Tibial nerve (tissue), 4 donors: ENCODE measurements around the gene KCNK1. TPM values are rescaled to one million over a fixed set of nuclear protein-coding genes. Genes with fewer than 3 reads are reported as not detected.

Experiments used
- DNase-seq, 2 donors: peaks; one replicate each; pipeline ENCODE4 v3.0.0-alpha.2; 2019; ENCODE audit warnings: low spot score in 2 of 2
- H3K27ac ChIP-seq, 4 donors: fragments of 200-600 bp; sonication (generic) in 3 of 4; one replicate each; pipeline ENCODE4 v1.5.1; 2017 to 2019; ENCODE audit warnings: mild to moderate bottlenecking in 1 of 4
- H3K27me3 ChIP-seq, 2 donors: fragments of 200-600 bp; sonication (generic) in 1 of 2; one replicate each; pipeline versions ENCODE4 v1.5.1 to v1.6.0; 2017 to 2019
- H3K36me3 ChIP-seq, 3 donors: fragments of 200-600 bp; sonication (generic); one replicate each; pipeline ENCODE4 v1.5.1; 2018 to 2019
- H3K4me1 ChIP-seq, 4 donors: fragments of 200-600 bp; sonication (generic) in 3 of 4; one replicate each; pipeline ENCODE4 v1.5.1; 2017 to 2019
- H3K4me3 ChIP-seq, 4 donors: fragments of 200-600 bp; sonication (generic) in 3 of 4; one replicate each; pipeline ENCODE4 v1.5.1; 2017 to 2019; ENCODE audit warnings: mild to moderate bottlenecking in 1 of 4, moderate library complexity in 1 of 4
- H3K9me3 ChIP-seq, 4 donors: fragments of 200-600 bp; sonication (generic) in 3 of 4; one replicate each; pipeline ENCODE4 v1.5.1; 2017 to 2019
- EP300 ChIP-seq, 2 donors: sonication (generic); formaldehyde crosslinking; IDR thresholded peaks; one replicate each; pipeline ENCODE4 v1.6.1; 2017; ENCODE audit warnings: antibody characterized with exemption in 2 of 2, mild to moderate bottlenecking in 1 of 2
- POLR2A ChIP-seq, 2 donors: fragments of 450-650 bp; IDR thresholded peaks; one replicate each; pipeline ENCODE4 v1.6.1; 2017; ENCODE audit warnings: antibody characterized with exemption in 2 of 2, mild to moderate bottlenecking in 2 of 2, moderate library complexity in 2 of 2
- WGBS, 2 donors: methylation state at CpG; one replicate each; pipeline ENCODE4 v1.1.5; 2018; 5-methylcytosine and 5-hydroxymethylcytosine counted together
- total RNA-seq, 4 donors: library from RNA; depleted of rRNA; stranded (reverse); fragments of >200 nt; gene quantifications; one replicate each; pipeline ENCODE4 v1.1.0, GENCODE V29; 2016
- TF ChIP-seq, protein P1 (sequence below), 5 experiments: fragments of 200-600 bp in 3 of 5; fragments of 450-650 bp in 2 of 5; sonication (generic) in 3 of 5; IDR thresholded peaks; one replicate each; pipeline ENCODE4 v1.5.1; 2016 to 2019; ENCODE audit warnings: antibody characterized with exemption in 5 of 5, mild to moderate bottlenecking in 3 of 5, moderate library complexity in 2 of 5

The KCNK1 gene
- total RNA-seq, 4 donors from 2014 or later = 3.7 to 6.5 (median 4.9) TPM

GRCh38 chr1:233695901-233696300, 82.0 kb downstream of the KCNK1 start:
- Histone ChIP-seq H3K4me3 (no peak overlapping the region), H3K27me3 (no peaks in the 10 kb centered on the region)

GRCh38 chr1:233700338-233700737, 86.4 kb downstream of the KCNK1 start:
- 67 to 71% methylated on average over 2 of the region's 2 CpGs for WGBS, 2 donors
- Histone ChIP-seq H3K4me3 (no peak overlapping the region), H3K27me3 (no peaks in the 10 kb centered on the region), H3K27ac (no peak overlapping the region), H3K36me3 (no peaks in the 10 kb centered on the region), H3K9me3 (no peaks in the 10 kb centered on the region), H3K4me1 (no peaks in the 10 kb centered on the region)
- TF ChIP-seq, protein P1, sequence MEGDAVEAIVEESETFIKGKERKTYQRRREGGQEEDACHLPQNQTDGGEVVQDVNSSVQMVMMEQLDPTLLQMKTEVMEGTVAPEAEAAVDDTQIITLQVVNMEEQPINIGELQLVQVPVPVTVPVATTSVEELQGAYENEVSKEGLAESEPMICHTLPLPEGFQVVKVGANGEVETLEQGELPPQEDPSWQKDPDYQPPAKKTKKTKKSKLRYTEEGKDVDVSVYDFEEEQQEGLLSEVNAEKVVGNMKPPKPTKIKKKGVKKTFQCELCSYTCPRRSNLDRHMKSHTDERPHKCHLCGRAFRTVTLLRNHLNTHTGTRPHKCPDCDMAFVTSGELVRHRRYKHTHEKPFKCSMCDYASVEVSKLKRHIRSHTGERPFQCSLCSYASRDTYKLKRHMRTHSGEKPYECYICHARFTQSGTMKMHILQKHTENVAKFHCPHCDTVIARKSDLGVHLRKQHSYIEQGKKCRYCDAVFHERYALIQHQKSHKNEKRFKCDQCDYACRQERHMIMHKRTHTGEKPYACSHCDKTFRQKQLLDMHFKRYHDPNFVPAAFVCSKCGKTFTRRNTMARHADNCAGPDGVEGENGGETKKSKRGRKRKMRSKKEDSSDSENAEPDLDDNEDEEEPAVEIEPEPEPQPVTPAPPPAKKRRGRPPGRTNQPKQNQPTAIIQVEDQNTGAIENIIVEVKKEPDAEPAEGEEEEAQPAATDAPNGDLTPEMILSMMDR (IDR thresholded peaks at IDR 0.05) = no peak
- TF ChIP-seq POLR2A (IDR thresholded peaks at IDR 0.05) (no peak), EP300 (IDR thresholded peaks at IDR 0.05) (no peak)
- DNase-seq = no peak

More at GRCh38 chr1:233695901-233696300, 82.0 kb downstream of the KCNK1 start:
- H3K27ac ChIP-seq = no peak overlapping the region
- no peaks in the 10 kb centered on the region for H3K4me1 ChIP-seq
- H3K9me3 ChIP-seq = no peaks in the 10 kb centered on the region
- DNase-seq = no peak
- TF ChIP-seq POLR2A (IDR thresholded peaks at IDR 0.05) (no peak), EP300 (IDR thresholded peaks at IDR 0.05) (no peak)
- TF ChIP-seq, protein P1 (IDR thresholded peaks at IDR 0.05) = no peak
- H3K36me3 ChIP-seq = no peaks in the 10 kb centered on the region

GRCh38 chr1:233704170-233704897, 90.4 kb downstream of the KCNK1 start:
- Histone ChIP-seq H3K9me3 (no peaks in the 10 kb centered on the region), H3K4me3 (no peak overlapping the region), H3K27ac (no peak overlapping the region), H3K27me3 (no peaks in the 10 kb centered on the region), H3K4me1 (peaks cover 0 to 7% (median 0%) of the 10 kb centered on the region in 4 donors), H3K36me3 (no peaks in the 10 kb centered on the region)
- TF ChIP-seq, protein P1 (IDR thresholded peaks at IDR 0.05) = no peak
- TF ChIP-seq EP300 (IDR thresholded peaks at IDR 0.05) (no peak), POLR2A (IDR thresholded peaks at IDR 0.05) (no peak)
- WGBS, 2 donors = 66 to 70% methylated on average over 6 of the region's 6 CpGs
- DNase-seq = no peak

- Histone ChIP-seq H3K4me1 (peaks cover 0 to 7% (median 0%) of the 10 kb centered on the region in 4 donors), H3K27me3 (no peaks in the 10 kb centered on the region), H3K27ac (no peak overlapping the region), H3K9me3 (no peaks in the 10 kb centered on the region), H3K4me3 (no peak overlapping the region), H3K36me3 (no peaks in the 10 kb centered on the region)
- 76 to 82% methylated on average over 3 of the region's 3 CpGs for WGBS, 2 donors
- TF ChIP-seq, protein P1 (IDR thresholded peaks at IDR 0.05) = no peak
- no peak for TF ChIP-seq POLR2A (IDR thresholded peaks at IDR 0.05)
- TF ChIP-seq EP300 (IDR thresholded peaks at IDR 0.05) = no peak
- no peak for DNase-seq
These were observed 91.2 kb downstream of the KCNK1 start for GRCh38 chr1:233704898-233705723.
